A549 (cell line): Measurements from ENCODE around the gene C5orf58. TPM values are rescaled to one million over a fixed set of nuclear protein-coding genes. Genes with fewer than 3 reads are reported as not detected.

Experiments
- ATAC-seq, 2 experiments: fragments of 200-7000 bp in 1 of 2; fragments of >200 bp in 1 of 2; cut with Nextera tagmentation in 1 of 2; cut with Tn5 transposase in 1 of 2; 3 replicates each; pipeline versions ENCODE4 v1.8.0 to v1.9.1; 2018 to 2020; ENCODE audit warnings: mild to moderate bottlenecking in 1 of 2, moderate library complexity in 1 of 2
- CTCF ChIA-PET: fragments of 300-600 bp; sonication (Branson Sonifier 250); formaldehyde crosslinking; extraction: SDS; loops from one replicate; lab custom pipeline; 2021; ENCODE audit warnings: antibody characterized with exemption, inconsistent platforms; lab: Yijun Ruan, JAX
- POLR2A ChIA-PET: fragments of 350-600 bp; formaldehyde crosslinking; extraction: SDS; loops from one replicate; lab custom pipeline; 2021; ENCODE audit warnings: antibody characterized with exemption, inconsistent platforms; lab: Yijun Ruan, JAX
- DNase-seq, 2 experiments: peaks; one replicate each; pipeline versions ENCODE4 v3.0.0 to v3.0.0-alpha.2; 2011 to 2016; ENCODE audit warnings: low read depth in 1 of 2, low spot score in 1 of 2
- FAIRE-seq: peaks from 2 replicates; lab custom pipeline; 2011; peaks lifted over from hg19 to GRCh38; lab: Jason Lieb, UNC
- H3K27ac ChIP-seq, 2 experiments: fragments of >200 bp; sonication (Bioruptor Twin); formaldehyde crosslinking; 3 replicates each; pipeline ENCODE4 v1.5.1; 2016 to 2017
- H3K4me1 ChIP-seq: fragments of >200 bp; sonication (Bioruptor Twin); formaldehyde crosslinking; 3 replicates; pipeline ENCODE4 v1.6.1; 2016
- H3K4me2 ChIP-seq: fragments of >200 bp; sonication (Bioruptor Twin); formaldehyde crosslinking; 3 replicates; pipeline ENCODE4 v1.6.1; 2016
- H3K4me3 ChIP-seq: fragments of >200 bp; sonication (Bioruptor Twin); formaldehyde crosslinking; 3 replicates; pipeline ENCODE4 v1.5.1; 2016
- H3K9me3 ChIP-seq: fragments of >200 bp; sonication (Bioruptor Twin); formaldehyde crosslinking; 3 replicates; pipeline ENCODE4 v1.6.1; 2016
- CBX8 ChIP-seq: fragments of 200-600 bp; sonication (generic); IDR thresholded peaks from 2 replicates; pipeline ENCODE4 v1.6.1; 2016
- CEBPB ChIP-seq, 2 experiments: fragments of >200 bp in 1 of 2; sonication (Bioruptor Twin) in 1 of 2; formaldehyde crosslinking in 1 of 2; IDR thresholded peaks; 2 replicates each; pipeline ENCODE4 v1.6.1; 2012 to 2016
- CHD2 ChIP-seq: fragments of 150-350 bp; IDR thresholded peaks from 2 replicates; pipeline ENCODE4 v1.6.1; 2014; ENCODE audit warnings: low read length; ENCODE audit not compliant: partially characterized antibody
- EHF ChIP-seq: fragments of 250-450 bp; sonication (Bioruptor Pico); IDR thresholded peaks from 2 replicates; pipeline ENCODE4 v1.5.0; 2020; ENCODE audit warnings: mild to moderate bottlenecking
- EP300 ChIP-seq, 2 experiments: fragments of >200 bp; sonication (Bioruptor Twin); formaldehyde crosslinking; IDR thresholded peaks; 2 replicates in 1 of 2; 3 replicates in 1 of 2; pipeline ENCODE4 v1.6.1; 2016 to 2017
- ESRRA ChIP-seq: fragments of 150-350 bp; IDR thresholded peaks from 2 replicates; pipeline ENCODE4 v1.6.1; 2014; ENCODE audit warnings: mild to moderate bottlenecking, low read length, borderline replicate concordance
- GATA3 ChIP-seq: IDR thresholded peaks from 2 replicates; pipeline ENCODE4 v1.6.1; 2012; ENCODE audit warnings: borderline replicate concordance
- HDAC2 ChIP-seq: fragments of 200-600 bp; sonication (generic); IDR thresholded peaks from 2 replicates; pipeline ENCODE4 v1.6.1; 2016
- HOXA7 ChIP-seq: fragments of 250-450 bp; sonication (Bioruptor Pico); IDR thresholded peaks from 2 replicates; pipeline ENCODE4 v1.5.0; 2020; ENCODE audit warnings: mild to moderate bottlenecking, moderate library complexity
- HOXB13 ChIP-seq: fragments of 250-450 bp; sonication (Bioruptor Pico); IDR thresholded peaks from 2 replicates; pipeline ENCODE4 v1.5.0; 2020; ENCODE audit warnings: low read depth, mild to moderate bottlenecking, moderate library complexity
- KDM1A ChIP-seq: fragments of 200-600 bp; sonication (generic); IDR thresholded peaks from 2 replicates; pipeline ENCODE4 v1.6.1; 2016; ENCODE audit warnings: low read depth, mild to moderate bottlenecking
- KDM5A ChIP-seq: fragments of 200-600 bp; sonication (generic); IDR thresholded peaks from 2 replicates; pipeline ENCODE4 v1.6.1; 2016; ENCODE audit warnings: antibody characterized with exemption, mild to moderate bottlenecking
- MAFK ChIP-seq: fragments of 450-650 bp; IDR thresholded peaks from 2 replicates; pipeline ENCODE4 v1.6.1; 2014; ENCODE audit not compliant: partially characterized antibody
- MAZ ChIP-seq: fragments of 150-350 bp; IDR thresholded peaks from 2 replicates; pipeline ENCODE4 v1.6.1; 2014; ENCODE audit warnings: antibody characterized with exemption, low read depth, low read length, borderline replicate concordance
- NR3C1 ChIP-seq: fragments of >200 bp; sonication (Bioruptor Twin); formaldehyde crosslinking; IDR thresholded peaks from 3 replicates; pipeline ENCODE4 v1.6.1; 2017
- PHF8 ChIP-seq: fragments of 200-600 bp; sonication (generic); IDR thresholded peaks from 2 replicates; pipeline ENCODE4 v1.6.1; 2016; ENCODE audit warnings: low read depth, mild to moderate bottlenecking, antibody characterized with exemption, moderate library complexity, borderline replicate concordance
- RAD21 ChIP-seq, 2 experiments: fragments of >200 bp in 1 of 2; sonication (Bioruptor Twin) in 1 of 2; formaldehyde crosslinking in 1 of 2; IDR thresholded peaks in 1 of 2; conservative IDR thresholded peaks in 1 of 2; 2 replicates in 1 of 2; 3 replicates in 1 of 2; pipeline ENCODE4 v1.6.1; 2012 to 2018; ENCODE audit warnings: inconsistent platforms in 1 of 2
- RARB ChIP-seq: fragments of 250-450 bp; sonication (Bioruptor Pico); IDR thresholded peaks from 2 replicates; pipeline ENCODE4 v1.8.0; 2021; ENCODE audit warnings: mild to moderate bottlenecking, moderate library complexity
- RNF2 ChIP-seq: fragments of 200-600 bp; sonication (generic); IDR thresholded peaks from 2 replicates; pipeline ENCODE4 v1.6.1; 2016; ENCODE audit warnings: low read depth, mild to moderate bottlenecking, antibody characterized with exemption, moderate library complexity, borderline replicate concordance
- SMC3 ChIP-seq: fragments of >200 bp; sonication (Bioruptor Twin); formaldehyde crosslinking; IDR thresholded peaks from 3 replicates; pipeline ENCODE4 v1.6.1; 2018; ENCODE audit warnings: inconsistent platforms
- ZNF302 ChIP-seq: fragments of 250-450 bp; sonication (Bioruptor Pico); IDR thresholded peaks from 2 replicates; pipeline ENCODE4 v1.9.0; 2021; ENCODE audit warnings: inconsistent platforms, mild to moderate bottlenecking, moderate library complexity
- ZSCAN20 ChIP-seq: fragments of 250-450 bp; sonication (Bioruptor Pico); IDR thresholded peaks from 2 replicates; pipeline ENCODE4 v1.8.0; 2022; ENCODE audit warnings: mild to moderate bottlenecking, moderate library complexity
- WGBS: methylation state at CpG from one replicate; pipeline ENCODE4 v1.1.6; 2017; ENCODE audit errors: missing lambda C conversion rate; 5-methylcytosine and 5-hydroxymethylcytosine counted together
- polyA plus RNA-seq, 4 experiments: library from polyadenylated mRNA; depleted of rRNA in 3 of 4; stranded (reverse); fragments of >200 nt; fragmentation: RNase III in 1 of 4; extraction: RNeasy Plus Mini Kit Qiagen cat#74134 plus additional on column Dnase treatment in 1 of 4; gene quantifications; 2 replicates in 3 of 4; 3 replicates in 1 of 4; pipeline ENCODE4 v1.2.3, GENCODE V29; 2011 to 2017
- TF ChIP-seq, protein P1 (sequence below): fragments of 450-650 bp; IDR thresholded peaks from 2 replicates; pipeline ENCODE4 v1.6.1; 2014; ENCODE audit warnings: antibody characterized with exemption
- TF ChIP-seq, protein P2 (sequence below): IDR thresholded peaks from 2 replicates; pipeline ENCODE4 v1.6.1; 2012
- TF ChIP-seq, protein P3 (sequence below): IDR thresholded peaks from 2 replicates; pipeline ENCODE4 v1.6.1; 2012
- TF ChIP-seq, protein P4 (sequence below): fragments of 250-450 bp; sonication (Bioruptor Pico); IDR thresholded peaks from 2 replicates; pipeline ENCODE4 v1.5.0; 2021; ENCODE audit warnings: mild to moderate bottlenecking, moderate library complexity, borderline replicate concordance

C5orf58 gene
- polyA plus RNA-seq, 2 of the 4 experiments (the other 2 are of a cell fraction) = not detected

DNA sequence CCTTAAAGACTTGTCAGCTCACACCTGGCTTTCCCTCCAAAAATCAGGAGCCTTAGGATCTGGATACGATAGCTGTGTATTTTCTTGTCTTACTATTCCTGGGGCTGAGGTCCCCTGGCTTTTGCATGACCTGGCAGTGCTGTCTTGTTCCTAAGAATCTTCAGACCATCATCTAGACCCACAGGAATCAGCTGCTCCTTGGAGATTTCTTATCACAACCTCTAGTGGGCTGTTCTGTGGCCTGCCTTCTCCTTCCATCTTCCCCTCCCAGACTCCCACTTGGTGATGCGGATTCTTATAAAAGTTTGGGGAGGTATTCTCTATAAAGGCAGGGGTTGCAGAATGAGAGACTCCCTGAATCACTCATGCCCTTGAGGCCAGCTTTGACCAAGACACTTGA is 43.4 kb downstream of the C5orf58 start:
- Histone ChIP-seq H3K4me2 (no peak overlapping the region), H3K4me3 (no peak overlapping the region), H3K9me3 (no peaks in the 10 kb centered on the region), H3K27ac (no peak overlapping the region), H3K4me1 (peaks cover 12% of the 10 kb centered on the region; the same call in 2 of the 3 replicates)
- TF ChIP-seq, protein P1, sequence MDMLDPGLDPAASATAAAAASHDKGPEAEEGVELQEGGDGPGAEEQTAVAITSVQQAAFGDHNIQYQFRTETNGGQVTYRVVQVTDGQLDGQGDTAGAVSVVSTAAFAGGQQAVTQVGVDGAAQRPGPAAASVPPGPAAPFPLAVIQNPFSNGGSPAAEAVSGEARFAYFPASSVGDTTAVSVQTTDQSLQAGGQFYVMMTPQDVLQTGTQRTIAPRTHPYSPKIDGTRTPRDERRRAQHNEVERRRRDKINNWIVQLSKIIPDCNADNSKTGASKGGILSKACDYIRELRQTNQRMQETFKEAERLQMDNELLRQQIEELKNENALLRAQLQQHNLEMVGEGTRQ = no peak
- TF ChIP-seq GATA3 = no peak
- no peak for TF ChIP-seq HOXB13 (CRISPR knock-in tag)
- TF ChIP-seq HDAC2 = no peak
- no peak for TF ChIP-seq EHF (CRISPR knock-in tag)
- TF ChIP-seq ZNF302 (CRISPR knock-in tag) = no peak
- TF ChIP-seq EP300 (IDR thresholded peaks at IDR 0.05) = no peak
- TF ChIP-seq KDM5A = no peak
- TF ChIP-seq, protein P2, sequence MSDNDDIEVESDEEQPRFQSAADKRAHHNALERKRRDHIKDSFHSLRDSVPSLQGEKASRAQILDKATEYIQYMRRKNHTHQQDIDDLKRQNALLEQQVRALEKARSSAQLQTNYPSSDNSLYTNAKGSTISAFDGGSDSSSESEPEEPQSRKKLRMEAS = no peak
- TF ChIP-seq CEBPB (IDR thresholded peaks at IDR 0.05) = no peak
- no peak for TF ChIP-seq KDM1A
- TF ChIP-seq NR3C1 = no peak
- TF ChIP-seq RAD21 (conservative IDR thresholded peaks at IDR 0.05 in 1 of 2, IDR thresholded peaks at IDR 0.05 in 1 of 2) = no peak
- TF ChIP-seq, protein P3, sequence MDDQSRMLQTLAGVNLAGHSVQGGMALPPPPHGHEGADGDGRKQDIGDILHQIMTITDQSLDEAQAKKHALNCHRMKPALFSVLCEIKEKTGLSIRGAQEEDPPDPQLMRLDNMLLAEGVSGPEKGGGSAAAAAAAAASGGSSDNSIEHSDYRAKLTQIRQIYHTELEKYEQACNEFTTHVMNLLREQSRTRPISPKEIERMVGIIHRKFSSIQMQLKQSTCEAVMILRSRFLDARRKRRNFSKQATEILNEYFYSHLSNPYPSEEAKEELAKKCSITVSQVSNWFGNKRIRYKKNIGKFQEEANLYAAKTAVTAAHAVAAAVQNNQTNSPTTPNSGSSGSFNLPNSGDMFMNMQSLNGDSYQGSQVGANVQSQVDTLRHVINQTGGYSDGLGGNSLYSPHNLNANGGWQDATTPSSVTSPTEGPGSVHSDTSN = no peak
- no peak for TF ChIP-seq MAFK
- TF ChIP-seq SMC3 = no peak
- no peak for TF ChIP-seq PHF8
- TF ChIP-seq HOXA7 (CRISPR knock-in tag) = no peak
- TF ChIP-seq ESRRA = no peak
- CTCF ChIA-PET = interaction anchor here (1.1 to 2.3 kb wide), 3 partner anchors 8 to 143 kb away, joined by 3 to 14 read pairs (median 3); no protein-coding TSS in a partner anchor
- FAIRE-seq = no peak
- 64% methylated on average over 2 of the region's 2 CpGs for WGBS
- POLR2A ChIA-PET = no interaction called here
- no peak for ATAC-seq
- DNase-seq = no peak

DNA sequence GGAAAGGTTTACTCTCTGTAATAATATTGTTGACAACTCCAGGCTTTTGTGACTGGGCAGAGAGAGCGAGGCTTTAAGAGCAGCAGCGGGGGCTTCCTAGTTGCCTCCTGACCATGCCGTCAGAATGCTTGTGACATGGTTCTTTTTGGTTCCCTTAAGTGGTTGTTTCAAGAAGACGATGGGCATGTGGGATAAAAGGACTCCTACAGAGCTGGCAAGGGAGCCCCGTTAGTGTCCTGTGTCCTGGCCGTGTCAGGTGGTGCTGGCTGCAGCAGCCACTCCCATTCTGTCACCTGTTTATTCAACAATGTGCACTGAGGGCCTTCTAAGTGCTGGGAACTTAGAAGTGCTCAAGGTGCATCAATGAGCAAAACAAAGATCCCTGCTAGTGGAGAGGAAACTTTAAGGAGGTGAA is 45.1 kb downstream of the C5orf58 start:
- CTCF ChIA-PET = no interaction called here
- Histone ChIP-seq H3K4me2 (no peak overlapping the region), H3K27ac (no peak overlapping the region), H3K9me3 (no peaks in the 10 kb centered on the region), H3K4me1 (peaks cover 12% of the 10 kb centered on the region; the same call in 2 of the 3 replicates), H3K4me3 (no peak overlapping the region)
- DNase-seq (no peak), FAIRE-seq (no peak), ATAC-seq (no peak)
- WGBS = 43% methylated on average over 6 of the region's 6 CpGs
- POLR2A ChIA-PET = no interaction called here
- TF ChIP-seq RARB (CRISPR knock-in tag) (no peak), CBX8 (no peak), SMC3 (no peak), ZNF302 (CRISPR knock-in tag) (no peak), MAZ (no peak), CHD2 (no peak), HOXB13 (CRISPR knock-in tag) (no peak), EP300 (IDR thresholded peaks at IDR 0.05) (no peak), RNF2 (no peak), ZSCAN20 (CRISPR knock-in tag) (no peak)
- TF ChIP-seq, protein P4, sequence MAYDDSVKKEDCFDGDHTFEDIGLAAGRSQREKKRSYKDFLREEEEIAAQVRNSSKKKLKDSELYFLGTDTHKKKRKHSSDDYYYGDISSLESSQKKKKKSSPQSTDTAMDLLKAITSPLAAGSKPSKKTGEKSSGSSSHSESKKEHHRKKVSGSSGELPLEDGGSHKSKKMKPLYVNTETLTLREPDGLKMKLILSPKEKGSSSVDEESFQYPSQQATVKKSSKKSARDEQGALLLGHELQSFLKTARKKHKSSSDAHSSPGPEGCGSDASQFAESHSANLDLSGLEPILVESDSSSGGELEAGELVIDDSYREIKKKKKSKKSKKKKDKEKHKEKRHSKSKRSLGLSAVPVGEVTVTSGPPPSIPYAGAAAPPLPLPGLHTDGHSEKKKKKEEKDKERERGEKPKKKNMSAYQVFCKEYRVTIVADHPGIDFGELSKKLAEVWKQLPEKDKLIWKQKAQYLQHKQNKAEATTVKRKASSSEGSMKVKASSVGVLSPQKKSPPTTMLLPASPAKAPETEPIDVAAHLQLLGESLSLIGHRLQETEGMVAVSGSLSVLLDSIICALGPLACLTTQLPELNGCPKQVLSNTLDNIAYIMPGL (CRISPR knock-in tag) = no peak
